Measurements from ENCODE around the gene SMIM5.

DNA sequence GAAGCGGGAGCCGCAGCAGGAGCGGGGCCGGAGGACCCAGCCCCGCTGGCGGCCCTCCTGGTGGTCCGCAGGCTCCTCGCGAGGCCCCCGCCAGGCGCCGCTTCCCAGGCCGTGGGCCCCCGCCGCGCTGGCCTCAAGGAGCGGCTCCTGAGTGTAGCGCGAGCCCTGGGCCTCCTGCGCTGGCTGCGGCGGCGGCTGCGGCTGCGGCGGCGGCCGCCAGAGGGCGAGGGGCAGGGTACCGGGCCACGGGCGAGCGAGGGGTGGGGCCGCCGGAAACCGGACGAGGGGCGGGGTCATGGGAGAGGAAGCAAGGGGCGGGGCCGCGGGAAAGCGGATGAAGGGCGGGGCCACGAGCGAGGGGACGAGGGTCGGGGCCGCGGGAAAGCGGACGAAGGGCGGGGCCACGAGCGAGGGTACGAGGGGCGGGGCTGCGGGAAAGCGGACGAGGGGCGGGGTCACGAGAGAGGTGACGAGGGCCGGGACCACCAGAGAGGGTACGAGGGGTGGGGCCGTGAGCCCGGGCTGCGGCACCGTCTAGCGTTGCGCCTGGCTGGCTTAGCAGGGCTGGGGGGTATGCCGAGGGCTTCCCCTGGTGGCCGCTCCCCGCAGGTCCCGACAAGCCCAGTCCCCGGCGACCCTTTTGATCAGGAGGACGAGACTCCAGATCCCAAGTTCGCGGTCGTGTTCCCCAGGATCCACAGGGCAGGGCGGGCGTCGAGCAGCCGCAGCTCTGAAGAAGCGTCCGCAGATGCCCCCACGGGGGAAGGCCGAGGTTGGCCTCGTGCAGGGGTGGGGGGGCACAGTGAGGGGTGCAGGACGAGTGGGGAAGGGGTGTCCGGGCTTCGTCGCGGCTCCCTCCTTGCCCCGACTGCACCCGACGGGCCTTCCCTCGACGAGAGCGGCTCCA lies 44.0 kb upstream of the SMIM5 start:
- TF ChIP-seq, protein P1, sequence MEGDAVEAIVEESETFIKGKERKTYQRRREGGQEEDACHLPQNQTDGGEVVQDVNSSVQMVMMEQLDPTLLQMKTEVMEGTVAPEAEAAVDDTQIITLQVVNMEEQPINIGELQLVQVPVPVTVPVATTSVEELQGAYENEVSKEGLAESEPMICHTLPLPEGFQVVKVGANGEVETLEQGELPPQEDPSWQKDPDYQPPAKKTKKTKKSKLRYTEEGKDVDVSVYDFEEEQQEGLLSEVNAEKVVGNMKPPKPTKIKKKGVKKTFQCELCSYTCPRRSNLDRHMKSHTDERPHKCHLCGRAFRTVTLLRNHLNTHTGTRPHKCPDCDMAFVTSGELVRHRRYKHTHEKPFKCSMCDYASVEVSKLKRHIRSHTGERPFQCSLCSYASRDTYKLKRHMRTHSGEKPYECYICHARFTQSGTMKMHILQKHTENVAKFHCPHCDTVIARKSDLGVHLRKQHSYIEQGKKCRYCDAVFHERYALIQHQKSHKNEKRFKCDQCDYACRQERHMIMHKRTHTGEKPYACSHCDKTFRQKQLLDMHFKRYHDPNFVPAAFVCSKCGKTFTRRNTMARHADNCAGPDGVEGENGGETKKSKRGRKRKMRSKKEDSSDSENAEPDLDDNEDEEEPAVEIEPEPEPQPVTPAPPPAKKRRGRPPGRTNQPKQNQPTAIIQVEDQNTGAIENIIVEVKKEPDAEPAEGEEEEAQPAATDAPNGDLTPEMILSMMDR (IDR thresholded peaks at IDR 0.05), result peak; percentile 69 to 99 (median 91)
- peak in 1 of 2 donors; percentile 35 for TF ChIP-seq EP300 (IDR thresholded peaks at IDR 0.05)
- peak in 1 of 2 donors; percentile 86 for TF ChIP-seq POLR2A (IDR thresholded peaks at IDR 0.05)
